ENCODE measurements around the gene KLHDC8A. TPM values are rescaled to one million over a fixed set of nuclear protein-coding genes. Genes with fewer than 3 reads are reported as not detected.

The KLHDC8A gene
- total RNA-seq, 4 donors from 2014 or later, result not detected

- H3K36me3 ChIP-seq, result no peaks in the 10 kb centered on the region
- H3K27ac ChIP-seq, result no peak overlapping the region
- DNase-seq (no peak), ATAC-seq (no peak)
- in situ Hi-C loops (cut with MboI; ENCODE audit: low sequenced_read_pairs in 4 of 4), result no loop called here
- H3K4me1 ChIP-seq, result peaks cover 9 to 11% of the 10 kb centered on the region in 2 donors
- no peaks in the 10 kb centered on the region for H3K9me3 ChIP-seq
- peaks cover 19 to 20% (median 19%) of the 10 kb centered on the region in 3 donors for H3K27me3 ChIP-seq
- intact Hi-C loops (cut with DNase I; ENCODE audit: low total_unique reads), result loop anchor here (5.0 kb wide), 1 partner anchor 98 kb away; no protein-coding TSS in a partner anchor
- TF ChIP-seq POLR2A (IDR thresholded peaks at IDR 0.05) (no peak), CTCF (IDR thresholded peaks at IDR 0.05 in 4 of 5, conservative IDR thresholded peaks at IDR 0.05 in 1 of 5) (no peak)
- H3K4me3 ChIP-seq, result no peak overlapping the region
Measured at GRCh38 chr1:205339717-205340116, 17.0 kb downstream of the KLHDC8A start.

GRCh38 chr1:205339197-205339702 is 17.5 kb downstream of the KLHDC8A start:
- no peak for TF ChIP-seq POLR2A (IDR thresholded peaks at IDR 0.05)
- no peak for TF ChIP-seq CTCF (IDR thresholded peaks at IDR 0.05 in 4 of 5, conservative IDR thresholded peaks at IDR 0.05 in 1 of 5)
- peaks cover 14 to 15% (median 14%) of the 10 kb centered on the region in 3 donors for H3K27me3 ChIP-seq
- DNase-seq (no peak), ATAC-seq (no peak)
- no peaks in the 10 kb centered on the region for H3K9me3 ChIP-seq
- in situ Hi-C loops (cut with MboI; ENCODE audit: low sequenced_read_pairs in 4 of 4), result no loop called here
- H3K4me1 ChIP-seq, result peaks cover 7 to 9% of the 10 kb centered on the region in 2 donors
- H3K27ac ChIP-seq, result no peak overlapping the region
- no peak overlapping the region for H3K4me3 ChIP-seq
- no peaks in the 10 kb centered on the region for H3K36me3 ChIP-seq
- intact Hi-C loops (cut with DNase I; ENCODE audit: low total_unique reads), result loop anchor here (5.0 kb wide), 1 partner anchor 98 kb away; no protein-coding TSS in a partner anchor

- in situ Hi-C loops (cut with MboI; ENCODE audit: low sequenced_read_pairs in 4 of 4), result no loop called here
- no peak overlapping the region for H3K27ac ChIP-seq
- no peaks in the 10 kb centered on the region for H3K36me3 ChIP-seq
- no peak overlapping the region for H3K4me3 ChIP-seq
- H3K9me3 ChIP-seq, result no peaks in the 10 kb centered on the region
- intact Hi-C loops (cut with DNase I; ENCODE audit: low total_unique reads), result loop anchor here (5.0 kb wide), 1 partner anchor 99 kb away; no protein-coding TSS in a partner anchor
- ATAC-seq, result no peak
- peaks cover 2 to 3% (median 2%) of the 10 kb centered on the region in 3 donors for H3K27me3 ChIP-seq
- peaks cover 0 to under 1% of the 10 kb centered on the region in 2 donors for H3K4me1 ChIP-seq
- no peak for DNase-seq
- TF ChIP-seq CTCF (IDR thresholded peaks at IDR 0.05 in 4 of 5, conservative IDR thresholded peaks at IDR 0.05 in 1 of 5), result no peak
- no peak for TF ChIP-seq POLR2A (IDR thresholded peaks at IDR 0.05)
Measured at GRCh38 chr1:205338011-205338410, 18.7 kb downstream of the KLHDC8A start.

GRCh38 chr1:205337481-205337880 is 19.2 kb downstream of the KLHDC8A start:
- intact Hi-C loops (cut with DNase I; ENCODE audit: low total_unique reads) (loop anchor here (5.0 kb wide), 1 partner anchor 100 kb away; no protein-coding TSS in a partner anchor), in situ Hi-C loops (cut with MboI; ENCODE audit: low sequenced_read_pairs in 4 of 4) (no loop called here)
- no peaks in the 10 kb centered on the region for H3K9me3 ChIP-seq
- peaks cover 5 to 6% of the 10 kb centered on the region in 2 donors for H3K4me1 ChIP-seq
- no peaks in the 10 kb centered on the region for H3K27me3 ChIP-seq
- ATAC-seq (no peak), DNase-seq (no peak)
- TF ChIP-seq POLR2A (IDR thresholded peaks at IDR 0.05) (no peak), CTCF (IDR thresholded peaks at IDR 0.05 in 4 of 5, conservative IDR thresholded peaks at IDR 0.05 in 1 of 5) (no peak)
- H3K27ac ChIP-seq, result no peak overlapping the region
- H3K36me3 ChIP-seq, result no peaks in the 10 kb centered on the region
- H3K4me3 ChIP-seq, result no peak overlapping the region

Data from gastrocnemius medialis (tissue), 4 donors.